A549 treated with AZD2906 at 1 μM for 4 hours (cell line): Measurements from ENCODE around the gene LNPK. TPM values are rescaled to one million over a fixed set of nuclear protein-coding genes. Genes with fewer than 3 reads are reported as not detected.

Experiments
- total RNA-seq: library from RNA; stranded (reverse); fragments of 200-300 nt; extraction: Qiagen RNA extraction; gene quantifications from 5 replicates; pipeline ENCODE4 v1.2.3, GENCODE V29; 2022

LNPK gene, protein sequence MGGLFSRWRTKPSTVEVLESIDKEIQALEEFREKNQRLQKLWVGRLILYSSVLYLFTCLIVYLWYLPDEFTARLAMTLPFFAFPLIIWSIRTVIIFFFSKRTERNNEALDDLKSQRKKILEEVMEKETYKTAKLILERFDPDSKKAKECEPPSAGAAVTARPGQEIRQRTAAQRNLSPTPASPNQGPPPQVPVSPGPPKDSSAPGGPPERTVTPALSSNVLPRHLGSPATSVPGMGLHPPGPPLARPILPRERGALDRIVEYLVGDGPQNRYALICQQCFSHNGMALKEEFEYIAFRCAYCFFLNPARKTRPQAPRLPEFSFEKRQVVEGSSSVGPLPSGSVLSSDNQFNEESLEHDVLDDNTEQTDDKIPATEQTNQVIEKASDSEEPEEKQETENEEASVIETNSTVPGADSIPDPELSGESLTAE
- total RNA-seq = 10.8 to 15.0 TPM (median 12.9 TPM) in 5 replicates

GRCh38 chr2:176001916-176002687, at the start of gene LNPK:
Gene LNPK, minus strand, starts transcription at chr2:176002267. Its CDS starts 6,683 bp downstream, at chr2:175995584.

Other genes with a start within 250 kb of the LNPK start
- gene EVX2, start 81.7 kb upstream of the LNPK start, total RNA-seq = 0.01 TPM in 1 of 5 replicates, not detected in the others
- gene HOXD13, start 90.5 kb upstream of the LNPK start, total RNA-seq = 0.07 to 0.27 TPM (median 0.18 TPM) in 5 replicates
- gene HOXD12, start 97.5 kb upstream of the LNPK start, total RNA-seq = not detected in 5 replicates
- 5.2 to 6.9 TPM (median 6.5 TPM) in 5 replicates for gene HOXD11, start 105.0 kb upstream of the LNPK start, total RNA-seq
- 4.4 to 5.7 TPM (median 5.2 TPM) in 5 replicates for gene HOXD10, start 114.5 kb upstream of the LNPK start, total RNA-seq
- 0.83 to 1.6 TPM (median 1.2 TPM) in 5 replicates for gene HOXD9, start 120.5 kb upstream of the LNPK start, total RNA-seq
- gene HOXD8, start 127.4 kb upstream of the LNPK start, total RNA-seq = 5.0 to 6.2 TPM (median 5.3 TPM) in 5 replicates
- gene HOXD4, start 149.3 kb upstream of the LNPK start, total RNA-seq = 0.15 to 0.52 TPM (median 0.38 TPM) in 5 replicates
- 0.06 to 0.16 TPM (median 0.09 TPM) in 5 replicates for gene HOXD3, start 155.0 kb upstream of the LNPK start, total RNA-seq
- gene HOXD1, start 186.4 kb upstream of the LNPK start, total RNA-seq = 0.08 to 0.27 TPM (median 0.26 TPM) in 5 replicates